GM18951 (cell line): ENCODE measurements around the gene CEP44.
A peak's percentile ranks its signal among the peaks of the same experiment; 100 is the strongest.
"Not testable (repeated sequence)": the region's sequence is repeated elsewhere in the genome, so short reads cannot be mapped to it uniquely, and the experiment has no call there.

ENCODE experiments used
- POLR2A ChIP-seq: IDR thresholded peaks from 4 replicates; pipeline ENCODE4 v1.6.1; 2011; ENCODE audit warnings: mild to moderate bottlenecking; ENCODE audit not compliant: insufficient read length, insufficient read depth; ENCODE audit errors: extremely low read depth
- in situ Hi-C: fragments of 300-500 bp; cut with MboI; formaldehyde crosslinking; loops from one replicate; pipeline ENCODE4 v1.12.0; 2022; ENCODE audit warnings: low sequenced_read_pairs, mixed read lengths, inconsistent platforms; ENCODE audit not compliant: unreplicated experiment

The CEP44 gene, protein sequence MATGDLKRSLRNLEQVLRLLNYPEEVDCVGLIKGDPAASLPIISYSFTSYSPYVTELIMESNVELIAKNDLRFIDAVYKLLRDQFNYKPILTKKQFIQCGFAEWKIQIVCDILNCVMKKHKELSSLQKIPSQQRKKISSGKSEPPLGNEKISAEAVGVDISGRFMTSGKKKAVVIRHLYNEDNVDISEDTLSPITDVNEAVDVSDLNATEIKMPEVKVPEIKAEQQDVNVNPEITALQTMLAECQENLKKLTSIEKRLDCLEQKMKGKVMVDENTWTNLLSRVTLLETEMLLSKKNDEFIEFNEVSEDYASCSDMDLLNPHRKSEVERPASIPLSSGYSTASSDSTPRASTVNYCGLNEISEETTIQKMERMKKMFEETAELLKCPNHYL

DNA sequence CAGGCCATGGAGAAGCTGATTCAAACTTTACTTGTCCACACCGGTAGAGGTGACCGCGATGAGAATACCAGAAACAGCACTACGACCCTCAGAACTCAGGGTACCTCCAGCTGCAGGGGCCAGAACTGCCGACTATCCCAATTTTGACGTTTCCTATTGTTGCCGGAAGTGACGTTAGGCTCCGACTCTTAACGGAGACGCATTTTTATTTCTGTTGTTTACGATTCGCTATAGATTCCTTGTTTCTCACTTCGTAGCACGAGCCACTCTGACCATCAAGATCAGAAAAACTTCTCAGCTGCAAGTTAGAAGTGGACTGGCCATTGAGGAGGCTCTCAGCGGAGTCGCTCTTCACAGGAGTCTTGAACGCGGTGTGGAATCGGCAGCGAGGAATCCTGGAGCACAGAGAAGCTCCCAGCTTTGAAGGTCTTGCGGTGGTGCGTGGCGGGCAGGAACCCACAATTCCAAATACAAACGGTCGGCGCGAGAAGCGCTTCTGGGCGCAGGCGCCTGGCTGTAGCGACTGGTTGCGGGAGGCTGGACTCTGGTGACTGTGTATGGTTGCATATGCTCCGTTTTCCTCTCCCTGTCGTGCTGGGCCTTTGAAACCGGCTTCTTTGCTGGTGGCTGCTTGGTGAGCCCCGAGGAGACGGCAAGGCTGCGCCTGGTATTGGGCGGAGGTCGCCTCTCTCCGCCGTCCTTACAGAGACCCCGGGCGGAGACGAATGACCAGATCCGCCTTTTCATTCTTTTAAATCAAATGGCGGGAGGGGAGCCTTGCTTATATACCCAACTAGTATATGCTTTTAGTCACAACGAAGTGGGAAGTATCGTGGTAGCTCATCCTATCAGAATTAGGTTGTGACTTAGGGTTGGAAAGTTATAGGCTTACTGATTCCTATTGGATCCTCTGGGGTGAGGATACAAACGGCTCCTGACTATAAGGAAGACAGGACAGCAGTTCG lies at the start of gene CEP44, which contains the start of gene FBXO8:
Gene CEP44, plus strand, starts transcription at position 405 of the 965 bp plus-strand sequence. CDS start 15,211 bp downstream, outside the sequence.
Gene FBXO8, minus strand, starts transcription at position 161 of the 965 bp plus-strand sequence. CDS start 20,575 bp downstream, outside the sequence.
- peak; percentile 70 for TF ChIP-seq POLR2A
- in situ Hi-C loops: no loop called here

DNA sequence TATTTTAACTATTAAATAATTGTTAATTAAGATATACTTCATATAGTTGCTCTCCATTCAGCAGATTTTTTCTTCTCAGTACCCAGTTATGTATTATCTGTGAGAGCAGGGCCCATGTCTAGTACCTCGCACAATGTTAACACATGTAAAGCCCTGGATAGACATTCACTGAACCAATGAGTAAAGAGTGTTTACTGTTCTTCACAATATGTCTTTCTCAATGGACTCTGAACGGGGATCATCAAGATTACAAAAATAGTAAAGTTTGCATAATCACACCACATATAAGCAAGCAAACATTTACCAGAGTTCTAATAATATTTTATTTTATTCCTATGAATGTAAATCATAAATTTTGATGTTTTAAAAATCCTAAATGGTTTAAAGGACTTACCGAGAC lies 47.4 kb upstream of the CEP44 start:
- in situ Hi-C loops: no loop called here
- no peak for TF ChIP-seq POLR2A

DNA sequence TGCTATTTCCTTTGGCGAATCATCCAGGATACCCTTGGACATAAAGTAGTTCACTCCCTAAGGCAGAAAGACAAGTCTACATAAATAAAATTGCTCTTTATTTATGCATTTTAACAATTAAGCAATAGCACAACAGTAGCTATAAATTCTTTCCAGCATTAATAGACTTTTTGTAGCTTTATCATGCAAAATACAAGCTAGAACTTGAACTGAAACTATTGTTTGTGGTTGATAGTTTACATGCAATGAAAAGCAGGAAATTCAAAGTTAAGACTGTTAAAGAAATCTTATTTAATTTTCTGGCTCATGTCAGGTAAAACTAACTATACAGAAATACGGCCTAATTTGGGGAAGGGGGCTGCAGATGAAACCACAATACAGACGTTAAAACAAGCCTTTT lies 42.5 kb upstream of the CEP44 start:
- in situ Hi-C loops: no loop called here

DNA sequence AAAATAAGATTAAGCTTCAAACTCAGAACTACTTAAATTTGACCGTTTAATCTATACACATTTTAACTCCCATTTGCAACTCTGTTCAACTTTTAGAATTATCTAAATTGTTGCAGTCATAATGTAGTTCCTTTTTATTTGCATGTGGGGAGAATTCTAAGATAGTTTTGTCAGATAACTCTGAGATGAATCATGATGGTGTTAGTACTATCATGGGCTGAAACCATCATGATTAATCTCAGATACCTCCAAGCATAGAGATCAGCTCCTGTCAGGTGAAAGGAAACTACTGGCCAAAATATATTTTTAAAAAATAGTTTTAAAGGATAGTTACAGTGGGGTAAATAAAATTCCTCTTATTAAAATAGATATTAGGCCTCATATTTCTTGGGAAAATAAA lies 39.3 kb upstream of the CEP44 start:
- TF ChIP-seq POLR2A: no peak
- in situ Hi-C loops: no loop called here

More for the DNA sequence above, 42.5 kb upstream of the CEP44 start:
- no peak for TF ChIP-seq POLR2A

DNA sequence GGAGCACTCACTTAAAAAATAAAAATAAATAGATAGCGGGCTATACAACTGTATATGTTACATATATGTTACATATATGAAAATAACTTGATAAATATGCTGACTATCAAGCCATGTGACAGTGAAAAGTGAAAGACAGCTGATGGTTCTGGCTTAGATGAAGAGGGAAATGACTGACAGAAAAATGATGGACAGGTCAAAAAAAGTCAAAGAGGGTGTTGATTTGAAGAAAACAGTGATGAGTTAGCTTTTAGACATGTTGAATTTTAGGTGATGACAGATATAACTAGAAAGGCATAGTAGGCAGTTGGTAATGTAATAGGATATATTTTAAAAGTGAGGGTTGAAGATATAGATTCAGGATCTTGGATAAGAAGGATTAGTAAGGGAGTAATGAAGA lies 38.0 kb upstream of the CEP44 start:
- TF ChIP-seq POLR2A: no peak
- in situ Hi-C loops: no loop called here

DNA sequence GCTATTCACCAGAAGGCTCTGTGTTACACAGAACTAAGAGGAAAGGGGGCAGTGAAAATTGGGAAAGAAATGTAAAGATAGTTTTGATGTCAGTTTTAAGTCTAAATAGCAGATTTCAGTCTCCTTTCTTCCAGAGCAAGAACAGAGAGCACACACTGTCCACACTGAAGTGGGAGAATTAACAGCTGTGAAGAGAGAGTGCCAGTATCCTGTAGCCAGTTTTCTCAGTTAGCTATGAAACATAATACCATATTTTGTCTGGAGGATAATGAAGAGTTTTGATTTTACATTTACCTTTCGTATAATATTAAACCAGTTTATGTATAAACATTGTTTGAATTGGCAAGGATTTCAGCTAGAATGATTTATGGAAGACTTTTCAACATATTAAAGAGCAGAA lies 35.3 kb upstream of the CEP44 start:
- TF ChIP-seq POLR2A: no peak
- in situ Hi-C loops: no loop called here

DNA sequence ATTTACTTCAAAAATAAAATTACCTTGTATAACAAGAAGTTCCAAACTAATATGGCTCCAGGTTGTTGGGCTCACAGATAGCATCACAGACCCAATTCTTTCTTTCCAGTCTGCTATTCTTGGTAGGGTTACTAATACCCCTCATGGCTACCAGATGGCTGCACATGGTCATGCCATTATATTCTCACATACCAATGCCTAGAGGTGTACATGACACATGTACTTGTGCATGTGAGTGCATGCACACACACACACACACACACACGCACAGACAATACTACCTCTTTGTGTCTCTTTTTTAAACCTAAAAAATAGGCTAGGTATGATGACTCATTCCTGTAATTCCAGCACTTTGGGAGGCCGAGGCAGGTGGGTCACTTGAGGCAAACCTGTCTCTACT lies 31.3 kb upstream of the CEP44 start:
- in situ Hi-C loops: no loop called here
- TF ChIP-seq POLR2A: no peak

DNA sequence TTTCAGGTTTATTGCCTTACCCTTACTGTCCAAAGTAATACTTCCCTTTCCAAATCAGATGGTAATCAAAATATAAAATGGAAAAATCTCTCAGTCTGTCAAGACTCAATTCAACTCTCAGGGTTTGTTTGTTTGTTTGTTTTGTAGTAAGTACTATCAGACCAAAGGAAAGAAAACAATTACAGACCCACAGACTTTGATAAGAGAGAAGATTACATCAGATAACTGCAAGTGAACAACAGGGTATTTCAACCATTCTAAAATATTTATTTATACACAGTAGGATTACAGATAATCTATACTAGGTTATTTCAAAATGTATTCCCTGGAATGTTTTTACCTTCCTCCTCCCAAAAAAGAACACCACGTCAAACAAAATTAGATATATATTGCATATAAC lies 29.1 kb upstream of the CEP44 start:
- in situ Hi-C loops: no loop called here
- TF ChIP-seq POLR2A: no peak

DNA sequence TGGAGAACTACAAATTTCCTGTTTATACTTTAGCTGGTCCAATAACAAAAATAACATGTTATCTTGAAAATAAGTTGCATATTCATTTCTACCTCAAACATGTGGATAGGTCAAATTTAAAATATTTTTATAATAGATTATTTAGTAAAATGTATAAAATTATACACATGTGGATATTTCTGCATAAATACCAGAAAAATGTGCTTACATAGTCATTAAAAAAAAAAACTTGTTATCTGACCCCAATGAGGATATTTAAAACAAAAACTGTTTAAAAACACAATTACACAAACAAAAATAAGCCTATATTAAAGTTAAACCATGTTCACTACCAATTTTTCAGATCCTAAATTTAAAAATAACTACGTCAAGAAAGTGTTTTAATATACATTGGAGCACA lies 28.3 kb upstream of the CEP44 start:
- in situ Hi-C loops: no loop called here
- TF ChIP-seq POLR2A: no peak

DNA sequence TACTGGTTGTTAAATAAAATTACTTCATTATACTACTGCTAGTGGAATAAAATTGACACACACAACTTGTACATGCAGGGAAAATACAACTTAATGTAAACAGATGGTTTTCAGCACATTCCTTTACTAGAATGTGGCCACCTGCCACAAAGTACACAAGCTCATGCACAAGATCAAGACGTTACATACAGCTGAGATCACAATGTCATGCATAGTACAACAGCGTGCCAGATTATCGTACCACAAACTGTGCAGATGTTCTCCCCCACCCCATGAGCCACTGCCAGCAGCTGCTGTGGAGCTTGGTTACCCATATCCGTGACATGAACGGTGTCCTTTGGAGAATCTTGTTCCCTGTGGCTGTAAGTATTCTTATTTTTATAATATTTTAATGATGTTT lies 27.9 kb upstream of the CEP44 start:
- in situ Hi-C loops: no loop called here
- no peak for TF ChIP-seq POLR2A

DNA sequence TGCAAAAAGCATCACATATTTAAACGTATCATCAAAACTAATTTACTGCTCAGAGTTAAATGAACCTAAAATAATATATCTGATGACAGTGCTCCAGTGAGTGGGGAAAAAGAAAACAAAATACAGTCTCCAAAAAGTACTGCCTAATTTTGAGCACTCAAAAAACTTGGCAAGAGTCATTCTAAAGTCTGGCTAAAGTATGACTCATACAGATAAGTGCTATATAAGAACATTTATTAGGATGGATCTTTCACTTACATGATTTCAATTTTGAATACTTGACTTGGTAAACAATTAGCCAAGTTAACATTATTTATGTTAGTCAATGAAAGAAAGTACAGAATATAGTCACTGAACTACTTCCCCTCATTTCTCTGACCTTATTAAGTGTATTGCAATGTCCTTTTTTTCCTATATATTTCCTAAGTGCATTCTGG lies 27.4 kb upstream of the CEP44 start:
- in situ Hi-C loops: no loop called here

DNA sequence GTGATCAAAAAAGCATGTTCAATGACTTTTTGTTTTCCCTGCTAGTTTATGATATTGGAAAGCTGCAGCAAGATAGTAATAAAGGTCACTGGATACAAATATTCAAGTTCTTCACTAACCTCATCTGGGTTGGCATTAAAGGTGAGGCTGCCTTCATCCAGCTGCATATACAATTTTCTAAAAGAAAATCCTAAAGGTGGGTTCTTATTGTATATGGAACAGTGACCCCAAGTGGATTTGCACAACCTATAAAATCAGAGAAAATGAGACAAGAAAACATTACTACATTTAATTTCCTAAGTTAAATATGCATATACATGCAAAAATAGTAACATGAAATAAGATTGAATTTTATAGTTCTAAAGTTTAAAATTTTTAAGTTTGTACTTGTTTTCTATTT lies 24.1 kb upstream of the CEP44 start:
- no peak for TF ChIP-seq POLR2A
- in situ Hi-C loops: no loop called here

More for the DNA sequence above, 27.4 kb upstream of the CEP44 start:
- no peak for TF ChIP-seq POLR2A

DNA sequence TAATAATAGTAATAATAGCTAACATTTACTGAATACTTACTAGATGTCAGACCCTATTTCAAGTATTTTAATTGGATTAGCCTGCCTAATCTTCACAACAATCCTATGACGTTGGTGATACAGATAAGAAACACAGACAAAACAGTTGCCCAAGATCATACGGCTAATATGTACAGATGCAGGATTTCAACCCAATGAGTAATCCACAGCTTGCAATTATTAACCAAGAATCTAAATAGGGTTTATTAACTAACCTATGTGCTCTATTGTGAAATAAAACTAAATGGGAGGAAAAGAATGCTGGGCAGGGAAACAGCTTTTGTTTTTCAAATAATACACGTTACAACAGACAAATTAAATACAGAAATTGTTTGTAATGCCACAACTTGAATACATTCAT lies 23.6 kb upstream of the CEP44 start:
- no peak for TF ChIP-seq POLR2A
- in situ Hi-C loops: no loop called here

DNA sequence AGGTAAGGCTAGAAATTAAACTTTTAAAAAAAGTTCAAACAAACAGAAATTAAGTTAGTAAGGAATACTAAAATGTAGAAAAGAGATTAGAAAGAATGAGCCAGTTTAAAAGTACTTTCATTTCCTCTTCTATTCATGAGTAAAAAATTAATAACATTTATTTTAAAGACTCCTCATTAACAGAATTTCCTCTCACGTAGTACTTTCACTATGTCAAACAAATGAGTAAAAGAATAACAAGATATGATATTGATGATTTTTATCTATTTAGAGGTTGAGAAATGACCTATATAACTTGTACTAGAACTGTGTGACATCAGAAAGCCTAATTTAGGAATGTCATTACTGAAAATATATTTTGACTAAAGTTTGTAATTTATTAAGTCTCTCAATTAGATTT lies 22.3 kb upstream of the CEP44 start:
- in situ Hi-C loops: not testable (repeated sequence)
